Osteocyte (in vitro differentiated cells): ENCODE data around the gene SNRK. TPM values are rescaled to one million over a fixed set of nuclear protein-coding genes. Genes with fewer than 3 reads are reported as not detected.
A peak's percentile ranks its signal among the peaks of the same experiment; 100 is the strongest.

ENCODE experiments used
- DNase-seq: peaks from one replicate; pipeline ENCODE4 v3.0.0; 2021; ENCODE audit warnings: mixed read lengths; ENCODE audit not compliant: unreplicated experiment; ENCODE audit errors: extremely low spot score
- H3K27ac Mint-ChIP-seq: one replicate; pipeline ENCODE4 v1.8.0; 2021; ENCODE audit warnings: mild to moderate bottlenecking, mixed read lengths; ENCODE audit not compliant: unreplicated experiment
- H3K27me3 Mint-ChIP-seq: one replicate; pipeline ENCODE4 v1.8.0; 2021; ENCODE audit warnings: mixed read lengths; ENCODE audit not compliant: unreplicated experiment
- H3K36me3 Mint-ChIP-seq: one replicate; pipeline ENCODE4 v1.8.0; 2021; ENCODE audit warnings: mixed read lengths; ENCODE audit not compliant: unreplicated experiment
- H3K4me1 Mint-ChIP-seq: one replicate; pipeline ENCODE4 v1.8.0; 2021; ENCODE audit warnings: mixed read lengths; ENCODE audit not compliant: unreplicated experiment
- H3K4me3 Mint-ChIP-seq: one replicate; pipeline ENCODE4 v1.8.0; 2021; ENCODE audit warnings: mild to moderate bottlenecking, moderate library complexity, mixed read lengths; ENCODE audit not compliant: unreplicated experiment
- H3K9me3 Mint-ChIP-seq: one replicate; pipeline ENCODE4 v1.8.0; 2021; ENCODE audit warnings: mixed read lengths; ENCODE audit not compliant: unreplicated experiment
- total RNA-seq: library from RNA; stranded (reverse); gene quantifications from 2 replicates; pipeline ENCODE4 v1.2.1, GENCODE V29; 2021
- TF ChIP-seq, protein P1 (sequence below): fragments of 200-600 bp; sonication (generic); IDR thresholded peaks from 2 replicates; pipeline ENCODE4 v1.5.0; 2021; ENCODE audit warnings: antibody characterized with exemption, mild to moderate bottlenecking, moderate library complexity

Gene SNRK
- total RNA-seq, 1 donor from 2014 or later, result 25.9 TPM

DNA sequence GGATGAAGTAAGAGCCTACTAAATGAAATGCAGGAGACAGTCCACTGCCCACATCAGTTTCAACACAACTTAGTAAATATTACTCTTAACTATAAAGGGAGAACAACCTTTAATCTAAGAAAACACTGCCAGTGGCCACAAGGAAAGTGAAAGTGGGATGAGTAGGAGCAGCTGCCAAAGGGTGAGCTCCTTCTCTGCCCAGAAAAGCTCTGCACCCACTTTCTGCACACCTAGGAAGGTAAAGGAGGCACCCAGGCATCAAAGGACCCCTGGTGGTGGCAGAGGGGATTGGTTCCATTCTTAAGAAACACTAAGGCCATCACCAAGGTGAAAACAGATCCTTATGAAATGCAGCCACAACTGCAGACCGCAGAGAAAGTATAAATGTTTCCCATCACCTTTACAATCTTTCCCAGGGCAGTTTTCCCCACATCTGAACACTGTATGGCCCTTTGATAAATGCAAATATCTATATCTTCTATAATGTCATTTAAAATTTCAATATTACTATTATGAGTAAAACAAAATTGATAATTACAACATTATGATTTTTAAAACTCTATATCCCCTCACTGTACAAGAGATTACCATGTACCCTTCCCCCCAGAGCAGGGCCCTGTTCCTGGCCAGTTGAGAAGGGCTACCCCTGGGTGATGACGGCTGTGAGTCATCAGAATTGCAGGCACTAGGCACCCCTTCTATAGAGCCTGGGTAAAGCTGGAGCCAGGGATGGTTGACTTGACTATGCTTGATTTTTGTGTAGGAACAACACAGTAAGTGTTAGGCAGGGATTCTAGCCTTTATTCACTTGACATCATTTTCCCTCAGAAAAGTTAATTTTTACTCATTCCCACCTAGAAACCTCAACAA, 92.0 kb downstream of the SNRK start:
- no peaks in the 10 kb centered on the region for H3K36me3 Mint-ChIP-seq
- peak; percentile 36 for DNase-seq
- H3K27ac Mint-ChIP-seq, result peak overlapping the region; percentile 9

DNA sequence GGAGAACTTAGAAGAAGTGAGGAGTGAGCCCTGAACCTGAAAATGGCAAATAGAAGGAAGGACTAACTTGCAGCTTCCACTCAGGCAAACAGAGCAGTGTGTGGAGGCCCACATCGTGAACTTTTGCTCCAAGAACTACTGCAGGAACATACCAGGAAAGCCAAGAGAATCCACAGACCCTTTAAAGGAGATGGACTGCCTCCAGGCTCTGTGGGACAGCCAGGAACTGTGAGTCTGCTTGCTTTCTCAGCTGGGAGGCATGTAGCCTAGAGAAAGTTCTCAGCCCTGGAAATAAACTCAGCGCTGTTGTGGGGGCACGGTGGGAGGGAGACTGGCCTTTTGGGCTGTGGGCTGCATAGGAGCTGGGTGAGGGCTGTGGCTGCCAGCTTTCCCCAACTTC, 93.0 kb downstream of the SNRK start:
- H3K36me3 Mint-ChIP-seq, result no peaks in the 10 kb centered on the region
- DNase-seq, result peak; percentile 70
- peaks cover 16% of the 10 kb centered on the region for H3K9me3 Mint-ChIP-seq
- H3K27me3 Mint-ChIP-seq, result no peaks in the 10 kb centered on the region
- no peak overlapping the region for H3K4me3 Mint-ChIP-seq
- TF ChIP-seq, protein P1, sequence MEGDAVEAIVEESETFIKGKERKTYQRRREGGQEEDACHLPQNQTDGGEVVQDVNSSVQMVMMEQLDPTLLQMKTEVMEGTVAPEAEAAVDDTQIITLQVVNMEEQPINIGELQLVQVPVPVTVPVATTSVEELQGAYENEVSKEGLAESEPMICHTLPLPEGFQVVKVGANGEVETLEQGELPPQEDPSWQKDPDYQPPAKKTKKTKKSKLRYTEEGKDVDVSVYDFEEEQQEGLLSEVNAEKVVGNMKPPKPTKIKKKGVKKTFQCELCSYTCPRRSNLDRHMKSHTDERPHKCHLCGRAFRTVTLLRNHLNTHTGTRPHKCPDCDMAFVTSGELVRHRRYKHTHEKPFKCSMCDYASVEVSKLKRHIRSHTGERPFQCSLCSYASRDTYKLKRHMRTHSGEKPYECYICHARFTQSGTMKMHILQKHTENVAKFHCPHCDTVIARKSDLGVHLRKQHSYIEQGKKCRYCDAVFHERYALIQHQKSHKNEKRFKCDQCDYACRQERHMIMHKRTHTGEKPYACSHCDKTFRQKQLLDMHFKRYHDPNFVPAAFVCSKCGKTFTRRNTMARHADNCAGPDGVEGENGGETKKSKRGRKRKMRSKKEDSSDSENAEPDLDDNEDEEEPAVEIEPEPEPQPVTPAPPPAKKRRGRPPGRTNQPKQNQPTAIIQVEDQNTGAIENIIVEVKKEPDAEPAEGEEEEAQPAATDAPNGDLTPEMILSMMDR, result no peak
- peak overlapping the region; percentile 64 for H3K27ac Mint-ChIP-seq
- peaks cover 25% of the 10 kb centered on the region for H3K4me1 Mint-ChIP-seq

More for the DNA sequence above, 92.0 kb downstream of the SNRK start:
- TF ChIP-seq, protein P1, result peak; percentile 56
- H3K4me1 Mint-ChIP-seq, result peaks cover 25% of the 10 kb centered on the region
- no peak overlapping the region for H3K4me3 Mint-ChIP-seq
- H3K9me3 Mint-ChIP-seq, result peaks cover 12% of the 10 kb centered on the region
- H3K27me3 Mint-ChIP-seq, result no peaks in the 10 kb centered on the region

DNA sequence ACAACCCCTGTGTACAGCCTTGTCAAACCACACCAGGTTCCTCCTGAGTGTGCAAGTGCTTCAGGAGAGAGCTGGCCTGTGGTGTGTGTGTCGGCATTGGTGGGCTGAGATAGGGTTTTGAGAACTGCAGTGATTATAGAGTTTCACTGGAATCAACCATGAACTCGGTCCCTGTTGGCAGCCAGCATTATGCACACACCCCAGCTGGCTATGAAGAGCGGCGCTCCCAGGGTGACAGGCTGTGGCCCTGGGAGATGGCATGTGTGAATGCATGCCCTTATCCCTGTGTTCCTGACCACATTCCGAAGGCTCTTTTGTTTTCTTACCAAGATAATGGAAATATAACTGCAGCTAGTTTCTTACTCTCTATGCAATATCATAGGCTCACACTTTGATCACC, 101.8 kb downstream of the SNRK start:
- Mint-ChIP-seq H3K27ac (no peak overlapping the region), H3K4me3 (no peak overlapping the region), H3K27me3 (no peaks in the 10 kb centered on the region), H3K9me3 (peaks cover 17% of the 10 kb centered on the region), H3K36me3 (peaks cover 3% of the 10 kb centered on the region), H3K4me1 (peaks cover 18% of the 10 kb centered on the region)
- DNase-seq, result no peak
- TF ChIP-seq, protein P1, result no peak

DNA sequence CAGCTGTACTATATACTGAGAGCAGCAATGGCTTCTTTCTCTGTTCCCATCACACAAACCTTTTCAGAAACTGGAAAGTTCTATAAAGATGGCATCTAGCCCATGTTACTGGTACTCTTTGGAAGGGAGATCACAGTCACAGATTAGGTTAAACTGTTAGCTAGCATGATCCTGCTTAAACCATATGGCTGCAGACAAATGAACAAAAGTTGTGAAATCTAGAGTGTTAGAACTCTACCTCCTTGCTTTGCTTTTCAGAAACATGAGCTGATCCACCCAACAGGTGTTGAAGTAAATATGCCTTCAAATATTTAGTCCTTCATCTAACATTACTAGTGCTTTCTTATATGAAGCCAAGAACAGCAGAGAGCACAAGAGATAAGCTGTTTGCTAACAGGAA, 102.6 kb downstream of the SNRK start:
- no peak overlapping the region for H3K4me3 Mint-ChIP-seq
- TF ChIP-seq, protein P1, result no peak
- no peak overlapping the region for H3K27ac Mint-ChIP-seq
- no peaks in the 10 kb centered on the region for H3K27me3 Mint-ChIP-seq
- H3K4me1 Mint-ChIP-seq, result peaks cover 25% of the 10 kb centered on the region
- DNase-seq, result no peak
- H3K9me3 Mint-ChIP-seq, result peaks cover 22% of the 10 kb centered on the region
- peaks cover 7% of the 10 kb centered on the region for H3K36me3 Mint-ChIP-seq

DNA sequence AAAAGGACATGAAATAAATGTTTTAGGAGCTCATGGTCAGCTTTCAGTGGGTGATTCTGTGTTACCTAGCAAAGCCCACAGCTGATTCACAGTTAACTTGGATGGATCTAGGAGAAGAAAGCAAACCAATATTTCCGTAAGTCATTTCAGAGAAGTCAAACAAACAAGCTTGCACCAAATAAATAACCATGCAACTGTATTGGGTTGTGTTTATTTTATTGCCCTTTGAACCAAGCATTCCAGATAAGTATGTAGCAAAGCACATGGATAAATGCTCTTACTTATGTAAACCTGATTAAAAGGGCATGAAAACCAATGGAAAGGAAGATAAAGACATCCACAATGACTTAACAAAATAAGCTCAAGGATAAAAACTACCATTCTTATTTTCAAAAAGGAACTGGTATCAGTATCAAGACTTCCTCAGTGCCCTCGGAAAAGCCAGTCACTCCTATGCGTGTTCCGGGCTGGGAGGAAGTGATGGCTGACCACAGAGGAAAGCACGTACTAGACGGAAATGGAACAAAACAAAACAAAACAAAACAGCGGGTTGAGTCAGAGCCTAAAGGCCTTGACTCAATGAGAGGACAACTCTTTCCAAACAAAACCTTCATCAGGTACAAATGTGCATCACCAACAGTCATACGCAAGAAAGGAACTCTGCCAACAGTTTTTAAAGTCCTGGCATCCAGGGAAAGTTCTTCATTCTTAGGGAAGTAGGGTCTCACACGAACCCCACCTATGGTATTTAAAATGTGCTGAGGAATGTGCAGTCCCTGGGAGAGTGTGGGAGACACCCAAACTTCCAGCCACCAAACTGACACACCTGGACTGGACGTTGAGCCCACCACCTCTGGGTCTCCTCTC, 103.3 kb downstream of the SNRK start:
- H3K4me1 Mint-ChIP-seq, result peaks cover 33% of the 10 kb centered on the region
- peaks cover 15% of the 10 kb centered on the region for H3K9me3 Mint-ChIP-seq
- no peak overlapping the region for H3K27ac Mint-ChIP-seq
- no peak for DNase-seq
- H3K36me3 Mint-ChIP-seq, result peaks cover 6% of the 10 kb centered on the region
- TF ChIP-seq, protein P1, result no peak
- H3K27me3 Mint-ChIP-seq, result no peaks in the 10 kb centered on the region
- H3K4me3 Mint-ChIP-seq, result no peak overlapping the region
